Prostate gland (tissue), 2 donors: ENCODE measurements around the gene M6PR. TPM values are rescaled to one million over a fixed set of nuclear protein-coding genes. Genes with fewer than 3 reads are reported as not detected.

Experiments
- DNase-seq: peaks from one replicate; pipeline ENCODE4 v3.0.0-alpha.2; 2019; ENCODE audit warnings: low spot score
- H3K27ac ChIP-seq, 2 donors: fragments of 200-600 bp; sonication (generic); 2 replicates each; pipeline ENCODE4 v1.5.1; 2017 to 2019
- H3K27me3 ChIP-seq: fragments of 200-600 bp; sonication (generic); replicated peaks from 2 replicates; pipeline ENCODE4 v1.5.1; 2019; ENCODE audit not compliant: insufficient read depth
- H3K36me3 ChIP-seq, 2 donors: fragments of 200-600 bp; sonication (generic); 1 replicate in 1 of 2; 2 replicates in 1 of 2; pipeline versions ENCODE4 v1.5.1 to v1.8.1; 2017 to 2019
- H3K4me1 ChIP-seq: fragments of 200-600 bp; sonication (generic); replicated peaks from 2 replicates; pipeline ENCODE4 v1.5.1; 2019
- H3K4me3 ChIP-seq, 2 donors: fragments of 200-600 bp; sonication (generic); 2 replicates each; pipeline ENCODE4 v1.5.1; 2017 to 2019
- H3K9me3 ChIP-seq: fragments of 200-600 bp; sonication (generic); 2 replicates; pipeline ENCODE4 v1.5.1; 2017
- POLR2A ChIP-seq: fragments of 450-650 bp; IDR thresholded peaks from one replicate; pipeline ENCODE4 v1.6.1; 2016; ENCODE audit warnings: antibody characterized with exemption, mild to moderate bottlenecking
- POLR2AphosphoS5 ChIP-seq: sonication (generic); formaldehyde crosslinking; IDR thresholded peaks from one replicate; pipeline ENCODE4 v1.6.1; 2017; ENCODE audit warnings: antibody characterized with exemption
- WGBS: methylation state at CpG from one replicate; pipeline ENCODE4 v1.1.5; 2018; 5-methylcytosine and 5-hydroxymethylcytosine counted together
- intact Hi-C: fragments of 100-400 bp; cut with DNase I; formaldehyde crosslinking; loops from one replicate; pipeline ENCODE4 v1.14.2; 2022
- total RNA-seq, 2 donors: library from RNA; depleted of rRNA; stranded (reverse); fragments of >200 nt; gene quantifications; one replicate each; pipeline ENCODE4 v1.1.0, GENCODE V29; 2016
- TF ChIP-seq, protein P1 (sequence below), 4 experiments: fragments of 200-600 bp in 2 of 4; fragments of 450-650 bp in 2 of 4; sonication (generic) in 2 of 4; IDR thresholded peaks; 1 replicate in 3 of 4; 2 replicates in 1 of 4; pipeline ENCODE4 v1.5.1; 2016 to 2019; ENCODE audit warnings: antibody characterized with exemption in 4 of 4, mild to moderate bottlenecking in 2 of 4, moderate library complexity in 2 of 4

M6PR gene
- total RNA-seq, 2 donors from 2014 or later = 128 to 141 TPM

DNA sequence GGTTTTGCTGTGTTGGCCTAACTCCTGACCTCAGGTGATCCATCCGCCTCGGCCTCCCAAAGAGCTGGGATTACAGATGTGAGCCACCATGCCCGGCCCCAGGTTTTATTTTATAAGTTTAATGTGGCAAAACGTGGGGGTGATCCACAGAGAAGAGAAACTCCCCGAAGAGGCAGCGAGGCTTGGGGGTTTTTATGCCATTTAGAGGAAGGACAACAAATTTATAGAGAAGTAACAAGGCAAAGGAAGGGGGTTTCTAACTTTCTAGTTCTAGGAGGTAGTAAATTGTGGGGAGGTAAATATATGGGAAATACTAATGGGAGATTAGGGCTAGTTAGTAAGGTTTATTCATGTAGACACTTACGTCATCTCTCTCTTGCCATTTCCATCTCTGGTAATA lies 52.4 kb downstream of the M6PR start:
- intact Hi-C loops = no loop called here
- WGBS = 92% methylated on average over 7 of the region's 7 CpGs

DNA sequence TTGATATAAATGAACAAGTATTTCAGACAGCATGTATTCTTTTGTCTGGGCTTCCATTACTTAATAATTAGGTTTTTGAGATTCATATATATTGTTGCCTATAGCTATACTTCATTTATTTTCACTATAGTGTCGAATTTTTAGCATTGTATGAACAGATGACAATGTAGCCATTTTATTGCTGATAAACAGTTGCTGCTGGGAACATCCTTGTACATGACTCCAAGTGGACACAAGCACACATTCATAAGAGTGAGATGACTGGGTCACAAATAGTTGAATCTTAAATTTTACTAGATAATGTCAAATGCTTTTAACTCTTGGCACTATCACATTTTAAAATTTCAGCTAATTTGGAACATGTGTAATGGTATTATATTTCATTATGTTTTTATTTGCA lies 54.5 kb downstream of the M6PR start:
- intact Hi-C loops = loop anchor here (5.0 kb wide), 1 partner anchor 213 kb away; no protein-coding TSS in a partner anchor
- no peak for DNase-seq
- 56% methylated on average over 1 of the region's 1 CpG for WGBS
- Histone ChIP-seq H3K27ac (no peak overlapping the region), H3K36me3 (no peaks in the 10 kb centered on the region), H3K4me1 (no peaks in the 10 kb centered on the region), H3K27me3 (no peaks in the 10 kb centered on the region), H3K4me3 (no peak overlapping the region), H3K9me3 (no peaks in the 10 kb centered on the region)
- TF ChIP-seq POLR2A = no peak
- no peak for TF ChIP-seq POLR2AphosphoS5

More for the DNA sequence above, 52.4 kb downstream of the M6PR start:
- Histone ChIP-seq H3K27me3 (no peaks in the 10 kb centered on the region), H3K27ac (no peak overlapping the region), H3K4me1 (no peaks in the 10 kb centered on the region), H3K4me3 (no peak overlapping the region), H3K36me3 (no peaks in the 10 kb centered on the region), H3K9me3 (no peaks in the 10 kb centered on the region)
- TF ChIP-seq POLR2AphosphoS5 = no peak
- TF ChIP-seq POLR2A = no peak
- TF ChIP-seq, protein P1, sequence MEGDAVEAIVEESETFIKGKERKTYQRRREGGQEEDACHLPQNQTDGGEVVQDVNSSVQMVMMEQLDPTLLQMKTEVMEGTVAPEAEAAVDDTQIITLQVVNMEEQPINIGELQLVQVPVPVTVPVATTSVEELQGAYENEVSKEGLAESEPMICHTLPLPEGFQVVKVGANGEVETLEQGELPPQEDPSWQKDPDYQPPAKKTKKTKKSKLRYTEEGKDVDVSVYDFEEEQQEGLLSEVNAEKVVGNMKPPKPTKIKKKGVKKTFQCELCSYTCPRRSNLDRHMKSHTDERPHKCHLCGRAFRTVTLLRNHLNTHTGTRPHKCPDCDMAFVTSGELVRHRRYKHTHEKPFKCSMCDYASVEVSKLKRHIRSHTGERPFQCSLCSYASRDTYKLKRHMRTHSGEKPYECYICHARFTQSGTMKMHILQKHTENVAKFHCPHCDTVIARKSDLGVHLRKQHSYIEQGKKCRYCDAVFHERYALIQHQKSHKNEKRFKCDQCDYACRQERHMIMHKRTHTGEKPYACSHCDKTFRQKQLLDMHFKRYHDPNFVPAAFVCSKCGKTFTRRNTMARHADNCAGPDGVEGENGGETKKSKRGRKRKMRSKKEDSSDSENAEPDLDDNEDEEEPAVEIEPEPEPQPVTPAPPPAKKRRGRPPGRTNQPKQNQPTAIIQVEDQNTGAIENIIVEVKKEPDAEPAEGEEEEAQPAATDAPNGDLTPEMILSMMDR (IDR thresholded peaks at IDR 0.05) = no peak
- no peak for DNase-seq

DNA sequence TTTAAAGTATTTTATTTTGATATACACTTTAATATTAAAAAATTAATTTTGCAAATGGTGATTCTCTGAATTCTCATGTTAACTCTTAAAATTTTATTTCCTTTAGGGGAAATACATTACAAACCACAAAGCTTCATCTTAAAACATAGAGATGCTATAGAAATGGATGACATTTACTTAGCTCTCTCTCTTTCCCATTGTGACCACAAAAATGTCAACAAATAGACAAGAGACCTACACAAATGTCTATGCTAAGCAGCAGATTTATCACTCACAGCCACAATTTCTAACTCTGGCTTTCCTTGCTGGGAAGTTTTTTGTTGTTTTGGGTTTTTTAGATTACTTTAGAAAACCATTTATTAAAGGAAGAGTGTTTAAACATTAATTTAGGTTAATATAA lies 55.1 kb downstream of the M6PR start:
- TF ChIP-seq POLR2AphosphoS5 (no peak), POLR2A (no peak)
- TF ChIP-seq, protein P1 (IDR thresholded peaks at IDR 0.05) = no peak
- DNase-seq = no peak
- no peak overlapping the region for H3K27ac ChIP-seq
- H3K4me3 ChIP-seq = no peak overlapping the region
- no peaks in the 10 kb centered on the region for H3K4me1 ChIP-seq
- H3K36me3 ChIP-seq = no peaks in the 10 kb centered on the region
- no peaks in the 10 kb centered on the region for H3K27me3 ChIP-seq
- intact Hi-C loops = loop anchor here (5.0 kb wide), 1 partner anchor 212 kb away; no protein-coding TSS in a partner anchor
- H3K9me3 ChIP-seq = no peaks in the 10 kb centered on the region

DNA sequence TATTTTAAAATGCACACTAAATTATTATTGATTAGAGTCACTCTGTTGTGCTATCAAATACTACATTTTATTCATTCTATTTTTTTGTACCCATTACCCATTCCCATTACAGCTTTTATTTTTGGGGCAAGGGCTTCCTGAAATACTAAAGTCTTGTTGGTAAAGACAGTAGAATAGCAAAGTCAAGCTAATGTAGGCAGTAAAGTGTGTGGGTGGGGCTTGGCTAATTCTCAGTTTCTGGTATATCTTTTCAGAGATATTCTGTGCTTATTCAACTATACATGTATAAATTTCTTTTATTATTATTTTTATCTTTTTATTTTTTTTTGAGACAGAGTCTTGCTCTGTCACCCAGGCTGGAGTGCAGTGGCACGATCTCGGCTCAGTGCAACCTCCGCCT lies 57.5 kb downstream of the M6PR start:
- WGBS = 97% methylated on average over 3 of the region's 3 CpGs
- Histone ChIP-seq H3K4me3 (no peak overlapping the region), H3K36me3 (no peaks in the 10 kb centered on the region), H3K27me3 (no peaks in the 10 kb centered on the region), H3K27ac (no peak overlapping the region), H3K9me3 (no peaks in the 10 kb centered on the region), H3K4me1 (no peaks in the 10 kb centered on the region)
- DNase-seq = no peak
- intact Hi-C loops = loop anchor here (5.0 kb wide), 1 partner anchor 210 kb away; no protein-coding TSS in a partner anchor
- no peak for TF ChIP-seq POLR2AphosphoS5
- no peak for TF ChIP-seq POLR2A
- TF ChIP-seq, protein P1 (IDR thresholded peaks at IDR 0.05) = no peak

Other genes starting within 250 kb of the M6PR start
- gene A2ML1, start 127.0 kb downstream of the M6PR start, total RNA-seq = 10 to 100 TPM in 1 of 2 donors, 1 to 10 TPM in 1; 1.6 to 43.7 TPM
- gene PHC1, start 35.1 kb downstream of the M6PR start, total RNA-seq = 100 to 1,000 TPM in 1 of 2 donors, 10 to 100 TPM in 1; 38.2 to 104 TPM
- 1 to 10 TPM in 1 of 2 donors, under 1 TPM in 1; 0.36 to 4.5 TPM for gene KLRG1, start 39.9 kb upstream of the M6PR start, total RNA-seq
- 100 to 1,000 TPM in 1 of 2 donors, 10 to 100 TPM in 1; 82.6 to 286 TPM for gene A2M, start 166.3 kb upstream of the M6PR start, total RNA-seq